Measurements from ENCODE around the gene MYLK4.
A peak's percentile ranks its signal among the peaks of the same experiment; 100 is the strongest.
"Not testable (repeated sequence)": the region's sequence is repeated elsewhere in the genome, so short reads cannot be mapped to it uniquely, and the experiment has no call there.

Gene MYLK4

GRCh38 chr6:2777249-2777648 lies 26.5 kb upstream of the MYLK4 start:
- DNase-seq (ENCODE audit: low spot score) = no peak

DNA sequence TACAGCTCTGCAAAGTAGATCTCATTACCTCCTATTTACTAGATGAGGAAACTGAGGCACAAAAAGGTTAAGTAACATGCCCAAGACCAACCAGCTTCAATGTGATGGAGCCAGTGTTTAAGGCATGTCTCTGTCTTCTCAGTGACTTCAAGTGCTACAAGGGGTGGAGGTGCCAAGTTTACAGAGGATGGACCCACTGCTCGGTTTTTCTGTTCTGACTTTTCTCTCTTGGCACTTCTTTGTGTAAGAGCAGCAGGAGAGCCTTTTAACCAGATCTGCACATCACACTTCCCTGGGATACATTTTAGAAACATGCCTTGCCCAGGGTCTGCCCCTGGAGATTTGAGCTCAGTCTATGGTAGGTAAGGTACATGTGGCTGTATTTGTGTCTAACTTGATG lies 24.3 kb upstream of the MYLK4 start:
- DNase-seq (ENCODE audit: low spot score) = no peak

DNA sequence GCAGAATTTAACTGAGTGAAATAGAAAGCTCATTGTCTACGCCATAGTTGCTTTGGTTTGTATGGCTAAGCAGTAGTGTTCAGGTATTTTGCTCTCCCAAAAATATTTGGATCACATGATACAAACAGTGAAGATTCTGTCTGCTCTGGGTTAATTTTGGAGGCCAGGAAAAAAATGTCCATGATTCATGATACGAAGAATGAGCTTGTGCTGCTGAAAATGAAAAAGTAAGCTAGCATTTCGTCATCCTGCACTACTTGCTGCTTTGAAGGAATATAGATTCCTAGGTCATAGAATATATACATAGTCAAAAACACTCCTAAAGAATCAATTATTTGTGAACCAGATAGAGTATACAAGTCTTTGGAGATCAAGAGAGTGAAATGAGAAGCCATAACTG lies 22.7 kb upstream of the MYLK4 start:
- DNase-seq (ENCODE audit: low spot score) = peak; percentile 49

DNA sequence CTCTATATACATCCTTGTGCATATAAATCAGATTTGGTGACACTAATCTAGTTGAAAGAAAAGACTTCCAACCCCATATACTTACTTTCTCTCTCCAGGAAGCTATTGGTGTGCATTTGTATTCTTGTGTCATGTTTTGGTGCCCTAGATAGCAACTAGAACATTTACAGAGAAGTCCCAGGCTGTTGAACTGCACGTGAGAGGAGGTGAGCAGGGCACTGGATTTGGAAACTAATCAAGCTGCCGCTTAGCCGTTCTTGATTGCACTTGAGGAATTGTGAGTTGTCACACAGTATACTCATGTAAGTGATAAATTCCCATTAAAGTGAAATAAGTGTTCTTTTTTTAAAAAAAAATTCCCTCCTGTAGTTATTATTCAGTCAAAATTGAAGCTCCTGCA lies 22.1 kb upstream of the MYLK4 start:
- no peak for DNase-seq (ENCODE audit: low spot score)

DNA sequence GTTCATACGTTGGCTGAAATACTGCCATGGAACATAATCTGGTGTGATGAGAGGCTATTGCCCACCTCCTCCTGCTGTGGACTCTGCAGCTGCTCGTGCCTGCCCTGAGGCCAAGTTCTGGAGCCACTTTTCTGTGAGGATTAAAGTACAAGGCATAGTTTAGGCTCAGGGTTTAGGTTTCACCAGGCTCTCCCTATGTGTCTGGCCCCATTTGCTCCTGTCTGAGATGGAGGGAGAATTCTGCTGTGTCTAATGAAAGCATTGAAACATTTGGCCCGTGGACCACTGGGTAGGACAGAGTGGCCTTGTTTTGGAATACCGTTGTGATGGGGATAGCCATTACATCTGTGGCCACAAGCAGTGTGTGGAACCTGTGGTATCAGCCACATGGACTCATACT lies 20.4 kb upstream of the MYLK4 start:
- no peak for DNase-seq (ENCODE audit: low spot score)

GRCh38 chr6:2770171-2770570 lies 19.4 kb upstream of the MYLK4 start:
- DNase-seq (ENCODE audit: low spot score) = no peak

DNA sequence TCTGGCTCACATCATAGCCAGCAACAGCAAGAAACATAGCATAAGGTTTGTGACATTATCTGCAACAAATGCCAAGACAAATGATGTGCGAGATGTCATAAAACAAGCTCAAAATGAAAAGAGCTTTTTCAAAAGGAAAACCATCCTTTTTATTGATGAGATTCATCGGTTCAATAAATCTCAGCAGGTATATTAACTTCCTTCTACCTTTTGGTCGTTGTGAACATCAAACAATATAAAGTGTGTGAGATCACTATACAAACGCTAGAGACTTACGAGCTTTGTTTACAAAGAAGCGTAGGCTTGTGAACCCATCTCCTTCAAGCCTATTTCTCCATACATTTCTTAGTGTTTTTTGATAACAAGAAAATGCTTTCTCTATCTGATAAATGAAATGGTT lies 18.0 kb upstream of the MYLK4 start:
- no peak for DNase-seq (ENCODE audit: low spot score)

GRCh38 chr6:2767657-2768524 lies 17.2 kb upstream of the MYLK4 start:
- DNase-seq (ENCODE audit: low spot score) = no peak

DNA sequence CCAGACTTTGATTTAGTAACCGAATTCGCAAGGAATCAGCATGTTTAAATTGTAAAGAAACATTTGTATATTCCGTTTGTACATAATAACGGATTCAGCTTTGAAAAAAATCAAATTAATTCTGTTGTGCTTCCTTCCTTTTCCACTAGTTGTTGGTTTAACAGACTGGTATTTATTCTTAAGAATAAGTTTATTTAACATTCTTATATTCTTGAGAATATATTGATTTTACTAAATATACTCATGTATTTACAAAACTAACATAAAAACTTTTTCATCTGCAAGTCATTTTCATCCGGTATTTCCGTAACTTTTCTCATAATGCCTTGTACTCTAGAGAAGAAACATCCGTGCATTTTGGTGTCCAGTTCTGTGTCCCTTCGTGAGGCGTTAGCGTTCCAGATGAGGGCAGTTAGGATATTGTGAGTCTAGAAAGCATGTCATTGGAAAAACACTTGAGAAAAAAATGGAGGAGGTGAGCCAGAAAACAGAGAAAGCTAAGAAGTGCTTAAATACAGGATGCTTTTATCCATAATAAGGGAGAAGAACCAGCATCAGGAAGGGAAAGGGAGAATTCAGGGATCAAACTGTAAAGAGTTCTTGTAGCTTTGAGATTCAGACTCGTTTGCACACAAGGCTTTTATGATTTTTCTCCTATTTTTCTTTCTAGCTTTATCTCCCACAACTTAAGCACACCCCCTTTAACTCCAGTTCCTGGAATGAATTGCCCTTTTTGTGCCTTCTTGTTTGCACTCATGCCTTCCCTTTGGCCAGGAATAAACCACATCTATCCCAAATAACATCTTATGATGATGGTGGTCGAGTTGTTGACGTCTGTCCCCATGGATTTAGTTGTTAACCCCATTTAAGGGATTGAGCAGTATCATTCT lies 16.3 kb upstream of the MYLK4 start:
- no peak for DNase-seq (ENCODE audit: low spot score)

GRCh38 chr6:2765896-2766766 lies 15.4 kb upstream of the MYLK4 start:
- peak; percentile 80 for DNase-seq (ENCODE audit: low spot score)

GRCh38 chr6:2765166-2765895 lies 14.6 kb upstream of the MYLK4 start, which contains the start of gene WRNIP1:
TSS of gene WRNIP1 (plus strand) at chr6:2765393. CDS start at chr6:2765623, 230 bp downstream.
- DNase-seq (ENCODE audit: low spot score) = peak; percentile 99

GRCh38 chr6:2764610-2765165 lies 14.0 kb upstream of the MYLK4 start:
- DNase-seq (ENCODE audit: low spot score) = peak; percentile 80

DNA sequence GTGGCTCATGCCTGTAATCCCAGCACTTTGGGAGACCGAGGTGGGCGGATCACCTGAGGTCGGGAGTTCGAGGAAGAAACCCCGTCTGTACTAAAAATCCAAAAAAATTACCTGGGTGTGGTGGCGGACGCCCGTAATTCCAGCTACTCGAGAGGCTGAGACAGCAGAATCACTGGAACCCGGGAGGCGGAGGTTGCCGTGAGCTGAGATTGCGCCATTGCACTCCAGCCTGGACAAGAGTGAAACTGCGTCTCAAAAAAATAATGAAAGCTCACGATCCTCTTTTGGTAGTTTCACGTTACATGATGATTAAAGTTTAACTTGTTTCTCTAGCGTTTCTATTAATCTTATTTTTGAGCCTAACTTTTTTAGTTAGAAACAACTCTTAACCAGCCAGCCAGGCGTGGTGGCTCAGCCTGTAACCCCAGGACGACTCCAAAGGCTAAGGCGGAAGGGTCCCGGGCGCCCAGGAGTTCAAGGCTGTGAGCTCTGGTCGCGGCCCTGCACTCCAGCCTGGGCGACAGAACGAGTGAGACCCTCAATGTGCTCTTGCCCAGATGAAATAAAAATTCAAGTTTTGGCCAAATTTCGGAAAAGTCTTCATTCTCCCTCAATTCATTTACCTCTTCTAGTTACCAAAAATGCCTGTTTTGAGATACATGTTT lies 13.3 kb upstream of the MYLK4 start:
- no peak for DNase-seq (ENCODE audit: low spot score)

GRCh38 chr6:2763345-2763841 lies 12.7 kb upstream of the MYLK4 start:
- DNase-seq (ENCODE audit: low spot score) = no peak

- not testable (repeated sequence) for DNase-seq (ENCODE audit: low spot score)
These were observed 12.1 kb upstream of the MYLK4 start for GRCh38 chr6:2762868-2763267.

GRCh38 chr6:2760882-2761842 lies 10.4 kb upstream of the MYLK4 start:
- no peak for DNase-seq (ENCODE audit: low spot score)

DNA sequence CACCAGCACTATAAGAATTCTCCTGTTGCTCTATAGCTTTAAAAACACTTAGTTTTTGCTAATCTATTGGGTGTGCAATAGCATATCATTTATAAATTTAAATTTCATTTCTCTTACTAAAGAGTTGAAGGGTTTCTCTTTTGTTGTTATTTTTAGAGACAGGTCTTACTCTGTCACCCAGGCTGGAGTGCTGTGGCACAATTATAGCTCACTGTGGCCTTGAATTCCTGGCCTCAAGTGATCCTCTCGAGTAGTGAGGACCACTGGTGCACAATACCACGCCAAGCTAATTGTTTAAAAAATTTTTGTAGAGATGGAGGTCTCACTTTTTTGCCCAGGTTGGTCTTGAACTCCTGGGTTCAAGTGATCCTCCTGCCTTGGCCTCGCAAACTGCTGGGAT lies 8.3 kb upstream of the MYLK4 start:
- no peak for DNase-seq (ENCODE audit: low spot score)

- no peak for DNase-seq (ENCODE audit: low spot score)
These were observed 6.0 kb upstream of the MYLK4 start for GRCh38 chr6:2756687-2757224.

DNA sequence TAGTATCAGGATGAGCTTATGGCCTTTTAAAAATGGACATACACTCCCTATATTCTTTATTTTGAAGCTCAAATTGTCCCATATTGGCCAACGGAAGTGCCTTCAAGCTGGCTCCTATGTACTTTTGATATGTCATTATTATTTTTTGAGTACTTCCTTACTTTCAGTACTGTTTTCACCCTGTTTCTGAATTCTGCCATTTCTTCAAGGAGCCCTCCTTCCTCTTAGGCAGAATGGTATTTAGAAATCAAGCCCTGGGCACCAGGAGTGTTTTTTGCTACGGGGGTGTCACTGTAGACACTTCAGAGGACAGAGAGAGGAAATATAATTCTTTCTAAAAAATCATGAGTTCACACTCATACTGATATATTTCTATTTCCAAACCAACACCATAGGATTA lies 5.5 kb upstream of the MYLK4 start:
- no peak for DNase-seq (ENCODE audit: low spot score)
